GM06990 (cell line): Measurements from ENCODE around the gene CLEC2B.

Experiments used
- DNase-seq: peaks from one replicate; pipeline ENCODE4 v3.0.0-alpha.2; 2011; ENCODE audit not compliant: insufficient read length; ENCODE audit errors: extremely low read depth
- H3K27me3 ChIP-seq: replicated peaks from 2 replicates; pipeline ENCODE4 v1.6.0; 2011; ENCODE audit warnings: low read length; ENCODE audit not compliant: control insufficient read depth, insufficient read depth
- H3K36me3 ChIP-seq: 2 replicates; pipeline ENCODE4 v1.5.1; 2011; ENCODE audit warnings: low read length; ENCODE audit not compliant: control insufficient read depth, insufficient read depth
- H3K4me3 ChIP-seq: replicated peaks from 2 replicates; pipeline ENCODE4 v1.5.1; 2011; ENCODE audit warnings: low read depth, mild to moderate bottlenecking, control low read depth, low read length
- TF ChIP-seq, protein P1 (sequence below): IDR thresholded peaks from 2 replicates; pipeline ENCODE4 v1.5.1; 2011; ENCODE audit warnings: low read length, control low read depth, mild to moderate bottlenecking, inconsistent platforms; ENCODE audit not compliant: insufficient read depth, poor library complexity, severe bottlenecking

CLEC2B gene

DNA sequence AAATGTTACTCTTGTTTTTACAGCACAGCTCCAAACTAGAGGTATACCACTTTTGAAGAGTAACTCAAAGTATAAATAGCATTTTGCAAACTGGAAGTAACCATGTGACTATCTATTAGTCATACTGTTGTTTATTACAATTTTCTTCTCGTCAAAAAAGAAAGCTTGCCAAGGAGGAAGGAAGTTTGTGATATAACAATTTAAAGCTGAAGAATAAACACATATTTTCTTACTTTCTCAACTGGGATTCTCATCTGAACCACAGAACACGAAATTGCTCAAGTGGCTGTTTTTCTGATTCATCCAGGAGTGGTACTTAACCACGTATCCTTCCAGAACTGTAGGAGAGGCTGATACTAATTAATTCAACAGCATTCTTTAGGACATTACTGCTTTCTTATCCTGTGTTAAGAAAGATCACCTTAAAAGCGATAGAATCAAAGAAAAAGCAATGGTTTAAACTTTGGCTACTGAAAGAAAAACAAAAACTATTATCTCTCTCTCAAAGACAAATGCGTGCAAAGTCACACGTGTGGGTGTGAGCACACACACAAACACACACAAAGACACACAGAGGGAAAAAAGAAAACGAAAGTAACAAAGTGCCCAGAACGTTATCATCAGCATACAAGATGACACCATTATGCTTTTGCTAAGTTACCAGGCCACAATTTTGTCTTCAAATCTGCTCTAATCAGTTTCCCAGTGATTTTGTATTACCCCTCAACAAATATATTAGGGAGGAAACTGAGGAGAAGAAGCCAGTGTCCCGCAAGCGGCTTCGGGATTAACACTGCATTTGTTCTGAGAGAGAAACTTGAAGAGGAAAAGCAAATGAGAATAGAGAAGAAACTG lies at the start of gene CLEC2B:
Gene CLEC2B (minus strand): TSS at position 48 of the 855 bp plus-strand sequence.
- peak within 1 kb of the TSS; percentile 53 for H3K4me3 ChIP-seq
- TF ChIP-seq, protein P1, sequence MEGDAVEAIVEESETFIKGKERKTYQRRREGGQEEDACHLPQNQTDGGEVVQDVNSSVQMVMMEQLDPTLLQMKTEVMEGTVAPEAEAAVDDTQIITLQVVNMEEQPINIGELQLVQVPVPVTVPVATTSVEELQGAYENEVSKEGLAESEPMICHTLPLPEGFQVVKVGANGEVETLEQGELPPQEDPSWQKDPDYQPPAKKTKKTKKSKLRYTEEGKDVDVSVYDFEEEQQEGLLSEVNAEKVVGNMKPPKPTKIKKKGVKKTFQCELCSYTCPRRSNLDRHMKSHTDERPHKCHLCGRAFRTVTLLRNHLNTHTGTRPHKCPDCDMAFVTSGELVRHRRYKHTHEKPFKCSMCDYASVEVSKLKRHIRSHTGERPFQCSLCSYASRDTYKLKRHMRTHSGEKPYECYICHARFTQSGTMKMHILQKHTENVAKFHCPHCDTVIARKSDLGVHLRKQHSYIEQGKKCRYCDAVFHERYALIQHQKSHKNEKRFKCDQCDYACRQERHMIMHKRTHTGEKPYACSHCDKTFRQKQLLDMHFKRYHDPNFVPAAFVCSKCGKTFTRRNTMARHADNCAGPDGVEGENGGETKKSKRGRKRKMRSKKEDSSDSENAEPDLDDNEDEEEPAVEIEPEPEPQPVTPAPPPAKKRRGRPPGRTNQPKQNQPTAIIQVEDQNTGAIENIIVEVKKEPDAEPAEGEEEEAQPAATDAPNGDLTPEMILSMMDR, result no peak
- H3K36me3 ChIP-seq, result no peaks in the 10 kb centered on the region
- no peaks in the 10 kb centered on the region for H3K27me3 ChIP-seq
- no peak for DNase-seq

DNA sequence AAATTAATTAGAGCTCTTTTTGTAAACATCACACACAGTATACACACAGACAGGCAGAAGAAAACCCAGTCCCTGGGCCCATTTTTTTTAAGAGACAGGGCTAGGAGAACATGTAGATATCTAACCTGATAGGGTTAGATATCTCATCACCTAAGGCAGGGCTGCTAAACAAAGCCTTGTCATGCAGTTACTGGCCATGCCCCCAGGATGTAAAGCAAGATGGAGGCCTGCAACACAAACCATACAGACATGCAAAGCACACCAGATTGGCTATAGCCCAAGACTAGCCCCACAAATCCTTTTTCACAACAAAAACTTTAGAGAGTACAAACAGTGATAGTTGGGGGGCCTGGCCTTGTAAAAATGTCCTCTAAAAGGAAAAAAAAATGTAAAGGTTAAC lies 42.6 kb upstream of the CLEC2B start:
- no peaks in the 10 kb centered on the region for H3K36me3 ChIP-seq
- H3K27me3 ChIP-seq, result no peaks in the 10 kb centered on the region
- no peak overlapping the region for H3K4me3 ChIP-seq
- DNase-seq, result no peak
- TF ChIP-seq, protein P1, result no peak

DNA sequence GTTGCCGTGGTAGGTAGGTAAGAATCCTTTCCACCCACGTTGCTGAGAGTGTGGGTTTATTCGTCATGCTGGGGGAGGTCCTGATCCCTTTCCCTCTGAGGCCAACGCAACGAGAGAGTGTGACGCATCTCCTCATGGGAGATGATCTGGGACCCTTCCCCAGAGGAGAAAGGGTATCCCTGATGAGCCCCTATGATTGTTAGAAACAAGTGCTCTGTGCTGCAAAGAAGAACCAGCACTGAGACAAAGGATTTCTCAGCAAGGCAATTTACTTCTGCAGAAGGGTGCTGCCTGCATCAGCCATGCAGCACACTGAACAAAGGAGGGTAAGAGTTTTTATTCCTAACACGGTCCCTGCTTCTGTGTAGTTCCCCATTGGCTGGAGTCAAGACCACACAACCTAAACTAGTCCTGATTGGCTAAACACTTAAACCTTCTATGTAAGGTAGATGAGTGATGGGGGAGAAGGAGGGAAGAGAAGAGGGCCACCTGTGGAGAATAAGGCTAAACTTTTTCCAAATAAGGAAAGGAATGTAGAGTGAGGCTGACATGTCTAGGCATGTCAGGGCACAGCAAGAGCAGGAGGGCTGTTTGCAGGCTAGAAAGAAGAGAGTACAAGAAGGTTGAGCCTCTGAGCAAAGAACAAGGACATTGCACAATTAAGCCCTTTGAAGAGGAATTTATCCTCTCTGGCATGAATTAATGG lies 41.7 kb upstream of the CLEC2B start:
- H3K4me3 ChIP-seq, result no peak overlapping the region
- H3K36me3 ChIP-seq, result no peaks in the 10 kb centered on the region
- DNase-seq, result no peak
- TF ChIP-seq, protein P1, result no peak
- H3K27me3 ChIP-seq, result no peaks in the 10 kb centered on the region

DNA sequence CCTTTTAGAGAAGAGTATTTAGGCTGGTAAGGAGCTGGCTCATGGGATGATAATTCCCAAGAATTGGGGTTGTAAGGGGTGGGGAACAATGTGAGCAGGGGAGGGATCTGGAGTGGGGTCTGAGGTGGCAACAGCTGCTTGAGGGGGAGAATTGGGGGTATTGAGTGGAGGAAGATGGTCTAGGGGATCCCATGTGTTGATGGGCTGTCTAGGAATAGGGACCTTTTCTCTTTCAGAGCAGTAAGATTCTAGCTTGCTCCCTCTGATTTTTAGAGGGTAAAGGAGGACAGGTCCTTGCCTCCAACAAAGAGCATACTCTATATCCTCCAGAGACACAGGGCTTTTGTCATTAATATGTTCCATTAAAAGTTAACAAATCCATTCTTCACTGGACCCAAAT lies 40.6 kb upstream of the CLEC2B start:
- DNase-seq, result no peak
- H3K27me3 ChIP-seq, result no peaks in the 10 kb centered on the region
- TF ChIP-seq, protein P1, result no peak
- H3K36me3 ChIP-seq, result no peaks in the 10 kb centered on the region
- no peak overlapping the region for H3K4me3 ChIP-seq

DNA sequence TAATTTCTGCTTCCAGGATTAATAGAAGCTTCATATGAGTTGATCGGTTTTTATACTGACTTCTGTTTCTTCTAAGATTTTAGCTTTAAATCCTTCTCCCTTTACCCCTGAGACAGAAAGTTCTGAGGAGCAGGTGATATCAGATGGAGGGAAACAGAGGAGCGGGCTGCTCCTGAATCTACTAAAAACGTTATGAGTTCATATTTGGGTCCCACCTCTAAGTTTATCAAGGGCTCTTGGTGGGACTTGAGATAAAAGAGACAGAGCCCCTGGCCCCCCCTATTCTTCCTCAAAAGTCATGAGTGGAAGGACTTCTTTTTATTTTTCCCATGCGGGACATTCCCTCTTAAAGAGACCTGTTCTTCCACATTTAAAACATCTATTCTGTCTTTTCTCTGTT lies 39.2 kb upstream of the CLEC2B start:
- H3K4me3 ChIP-seq, result no peak overlapping the region
- TF ChIP-seq, protein P1, result no peak
- no peaks in the 10 kb centered on the region for H3K36me3 ChIP-seq
- DNase-seq, result no peak
- H3K27me3 ChIP-seq, result no peaks in the 10 kb centered on the region
